Smooth muscle cell (in vitro differentiated cells): ENCODE measurements around the gene MYO1B. TPM values are rescaled to one million over a fixed set of nuclear protein-coding genes. Genes with fewer than 3 reads are reported as not detected.
A peak's percentile ranks its signal among the peaks of the same experiment; 100 is the strongest.

Experiments used
- DNase-seq: peaks from one replicate; lab custom pipeline; 2025; ENCODE audit not compliant: unreplicated experiment; lab: John Stamatoyannopoulos, UW
- H2AFZ ChIP-seq: fragments of 200-600 bp; sonication (generic); 2 replicates; pipeline ENCODE4 v1.6.0; 2016; ENCODE audit warnings: antibody characterized with exemption, low read depth, mild to moderate bottlenecking
- H3F3A ChIP-seq: fragments of 200-600 bp; sonication (generic); 2 replicates; pipeline ENCODE4 v1.6.0; 2017; ENCODE audit warnings: antibody characterized with exemption, low read depth
- H3K27ac ChIP-seq: fragments of 200-600 bp; sonication (generic); 2 replicates; pipeline ENCODE4 v1.5.1; 2016; ENCODE audit warnings: low read depth, mild to moderate bottlenecking
- H3K27me3 ChIP-seq: fragments of 200-600 bp; sonication (generic); 2 replicates; pipeline ENCODE4 v1.6.1; 2016; ENCODE audit warnings: low read depth, mild to moderate bottlenecking
- H3K36me3 ChIP-seq: fragments of 200-600 bp; sonication (generic); 2 replicates; pipeline ENCODE4 v1.5.1; 2016; ENCODE audit warnings: low read depth
- H3K4me1 ChIP-seq: fragments of 200-600 bp; sonication (generic); 2 replicates; pipeline ENCODE4 v1.5.1; 2016; ENCODE audit warnings: low read depth
- H3K4me2 ChIP-seq: fragments of 200-600 bp; sonication (generic); 2 replicates; pipeline ENCODE4 v1.6.0; 2016; ENCODE audit warnings: mild to moderate bottlenecking
- H3K4me3 ChIP-seq: fragments of 200-600 bp; sonication (generic); 2 replicates; pipeline ENCODE4 v1.5.1; 2016; ENCODE audit warnings: mild to moderate bottlenecking
- H3K79me2 ChIP-seq: fragments of 200-600 bp; sonication (generic); 2 replicates; pipeline ENCODE4 v1.6.0; 2016; ENCODE audit warnings: low read depth, mild to moderate bottlenecking
- H3K9ac ChIP-seq: fragments of 200-600 bp; sonication (generic); 2 replicates; pipeline ENCODE4 v1.6.0; 2016; ENCODE audit warnings: low read depth
- H3K9me3 ChIP-seq: fragments of 200-600 bp; sonication (generic); replicated peaks from 2 replicates; pipeline ENCODE4 v1.5.1; 2016; ENCODE audit warnings: low read depth
- H4K20me1 ChIP-seq: fragments of 200-600 bp; sonication (generic); 2 replicates; pipeline ENCODE4 v1.6.0; 2016; ENCODE audit warnings: low read depth
- WGBS: methylation state at CpG from one replicate; pipeline ENCODE4 v1.1.7; 2016; ENCODE audit warnings: low lambda C conversion rate; 5-methylcytosine and 5-hydroxymethylcytosine counted together
- polyA plus RNA-seq: library from polyadenylated mRNA; unstranded; fragments of >200 nt; fragmentation: Nextera tagmentation; extraction: Ambion mirVana; gene quantifications from 2 replicates; pipeline ENCODE4 v1.2.1, GENCODE V29; 2016
- total RNA-seq: library from RNA; depleted of rRNA; stranded (reverse); fragments of >200 nt; gene quantifications from 2 replicates; pipeline ENCODE4 v1.2.3, GENCODE V29; 2014
- TF ChIP-seq, protein P1 (sequence below): fragments of 200-600 bp; sonication (generic); IDR thresholded peaks from 2 replicates; pipeline ENCODE4 v1.5.1; 2017; ENCODE audit warnings: borderline replicate concordance, mild to moderate bottlenecking, antibody characterized with exemption; ENCODE audit not compliant: insufficient read depth, poor library complexity, severe bottlenecking

The MYO1B gene
- total and polyA plus RNA-seq, 2 experiments from 2014 or later = 58.8 to 133 TPM

DNA sequence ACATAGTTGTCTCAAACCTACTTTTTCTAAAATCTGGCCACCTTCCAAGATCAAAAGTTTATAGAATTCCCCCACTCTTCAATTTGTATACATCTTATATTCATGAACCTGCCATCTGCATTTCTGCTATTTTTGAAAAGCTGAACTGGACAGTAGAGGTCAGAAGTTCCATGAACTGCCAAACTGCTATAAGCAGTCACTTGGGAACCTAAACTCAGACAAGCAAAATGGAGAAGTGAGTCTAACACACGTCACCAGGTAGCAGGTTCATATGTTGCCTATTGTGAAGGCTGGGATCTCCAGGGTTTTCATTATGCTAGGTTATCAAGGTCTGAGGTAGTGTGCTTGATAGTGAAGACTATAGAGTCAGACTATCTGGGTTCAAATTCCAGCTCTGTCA, 2.0 kb upstream of the MYO1B start:
- Histone ChIP-seq H3K9ac (no peak overlapping the region), H3K4me2 (no peak overlapping the region), H2AFZ (no peak overlapping the region), H3K4me1 (peaks cover 15% of the 10 kb centered on the region), H4K20me1 (peaks cover 2% of the 10 kb centered on the region), H3K36me3 (no peaks in the 10 kb centered on the region), H3K27ac (no peak overlapping the region), H3K4me3 (no peak overlapping the region), H3K27me3 (no peaks in the 10 kb centered on the region), H3F3A (peaks cover 18% of the 10 kb centered on the region), H3K9me3 (no peaks in the 10 kb centered on the region), H3K79me2 (peaks cover 18% of the 10 kb centered on the region)
- WGBS = 100% methylated on average over 1 of the region's 1 CpG
- TF ChIP-seq, protein P1, sequence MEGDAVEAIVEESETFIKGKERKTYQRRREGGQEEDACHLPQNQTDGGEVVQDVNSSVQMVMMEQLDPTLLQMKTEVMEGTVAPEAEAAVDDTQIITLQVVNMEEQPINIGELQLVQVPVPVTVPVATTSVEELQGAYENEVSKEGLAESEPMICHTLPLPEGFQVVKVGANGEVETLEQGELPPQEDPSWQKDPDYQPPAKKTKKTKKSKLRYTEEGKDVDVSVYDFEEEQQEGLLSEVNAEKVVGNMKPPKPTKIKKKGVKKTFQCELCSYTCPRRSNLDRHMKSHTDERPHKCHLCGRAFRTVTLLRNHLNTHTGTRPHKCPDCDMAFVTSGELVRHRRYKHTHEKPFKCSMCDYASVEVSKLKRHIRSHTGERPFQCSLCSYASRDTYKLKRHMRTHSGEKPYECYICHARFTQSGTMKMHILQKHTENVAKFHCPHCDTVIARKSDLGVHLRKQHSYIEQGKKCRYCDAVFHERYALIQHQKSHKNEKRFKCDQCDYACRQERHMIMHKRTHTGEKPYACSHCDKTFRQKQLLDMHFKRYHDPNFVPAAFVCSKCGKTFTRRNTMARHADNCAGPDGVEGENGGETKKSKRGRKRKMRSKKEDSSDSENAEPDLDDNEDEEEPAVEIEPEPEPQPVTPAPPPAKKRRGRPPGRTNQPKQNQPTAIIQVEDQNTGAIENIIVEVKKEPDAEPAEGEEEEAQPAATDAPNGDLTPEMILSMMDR = no peak
- no peak for DNase-seq

- no peaks in the 10 kb centered on the region for H3K36me3 ChIP-seq
- no peak overlapping the region for H3K27ac ChIP-seq
- peaks cover 29% of the 10 kb centered on the region for H3K79me2 ChIP-seq
- TF ChIP-seq, protein P1 = no peak
- peaks cover 27% of the 10 kb centered on the region for H3F3A ChIP-seq
- H3K4me2 ChIP-seq = peak overlapping the region; percentile 93
- H3K27me3 ChIP-seq = no peaks in the 10 kb centered on the region
- H3K4me3 ChIP-seq = no peak overlapping the region
- no peaks in the 10 kb centered on the region for H3K9me3 ChIP-seq
- no peak for DNase-seq
- H3K9ac ChIP-seq = no peak overlapping the region
- peaks cover 10% of the 10 kb centered on the region for H4K20me1 ChIP-seq
- peaks cover 24% of the 10 kb centered on the region for H3K4me1 ChIP-seq
- WGBS = 80% methylated on average over 2 of the region's 2 CpGs
- H2AFZ ChIP-seq = no peak overlapping the region
Measured at GRCh38 chr2:191244350-191244749, 854 bp upstream of the MYO1B start.

DNA sequence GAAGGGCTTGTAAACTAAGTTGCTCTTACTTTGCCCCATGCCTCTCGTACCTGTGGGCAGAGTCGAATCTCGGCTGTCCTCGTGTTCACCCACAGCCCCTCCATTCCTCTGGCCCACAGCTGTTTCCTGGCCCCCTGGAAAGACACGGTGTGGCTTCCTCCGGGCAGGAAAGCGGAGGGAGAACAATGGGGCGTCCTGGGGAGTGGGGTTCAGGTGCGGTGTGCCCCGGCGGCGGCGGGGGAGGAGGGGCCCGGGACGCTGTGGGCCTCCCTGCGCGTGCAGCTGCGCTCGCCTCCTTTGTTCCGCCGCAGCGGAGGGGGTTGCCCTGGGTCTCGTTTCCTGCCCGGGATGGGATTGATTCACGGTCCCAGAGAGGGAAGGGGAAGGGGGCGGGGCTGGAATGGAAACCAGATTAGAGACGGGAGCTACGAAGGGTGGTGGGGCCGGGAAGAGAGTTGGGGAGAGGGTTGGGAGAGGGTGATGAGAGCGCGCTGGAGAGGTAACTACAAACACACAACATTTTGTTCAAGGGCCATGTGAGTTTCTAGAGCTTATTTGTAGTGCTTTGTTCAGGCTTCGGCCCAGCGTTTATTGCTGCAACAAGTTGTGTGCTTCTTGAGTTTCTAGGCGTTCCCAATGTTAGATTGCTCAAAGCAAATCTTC, 796 bp downstream of the MYO1B start:
- Histone ChIP-seq H3K27ac (peak overlapping the region; percentile 92), H3K9me3 (no peaks in the 10 kb centered on the region), H2AFZ (peak overlapping the region; percentile 0), H3K4me2 (peak overlapping the region; percentile 93), H4K20me1 (peaks cover 27% of the 10 kb centered on the region), H3K4me1 (peaks cover 32% of the 10 kb centered on the region), H3K36me3 (no peaks in the 10 kb centered on the region), H3K4me3 (peak overlapping the region; percentile 84), H3K9ac (peak overlapping the region; percentile 88), H3K27me3 (no peaks in the 10 kb centered on the region), H3K79me2 (peaks cover 46% of the 10 kb centered on the region), H3F3A (peaks cover 27% of the 10 kb centered on the region)
- TF ChIP-seq, protein P1 = no peak
- DNase-seq = peak; percentile 33
- under 1% methylated on average over 33 of the region's 34 CpGs for WGBS
